Upper lobe of left lung (tissue), 4 donors: ENCODE results near the gene TET3.

Experiments
- POLR2A ChIP-seq, 4 donors: fragments of 450-650 bp; IDR thresholded peaks; one replicate each; pipeline ENCODE4 v1.5.1; 2016 to 2017; ENCODE audit warnings: antibody characterized with exemption in 4 of 4, mild to moderate bottlenecking in 2 of 4
- TF ChIP-seq, protein P1 (sequence below), 6 experiments: fragments of 450-650 bp in 4 of 6; fragments of 200-600 bp in 2 of 6; sonication (generic) in 2 of 6; IDR thresholded peaks; one replicate each; pipeline ENCODE4 v1.5.1; 2016 to 2019; ENCODE audit warnings: antibody characterized with exemption in 6 of 6

DNA sequence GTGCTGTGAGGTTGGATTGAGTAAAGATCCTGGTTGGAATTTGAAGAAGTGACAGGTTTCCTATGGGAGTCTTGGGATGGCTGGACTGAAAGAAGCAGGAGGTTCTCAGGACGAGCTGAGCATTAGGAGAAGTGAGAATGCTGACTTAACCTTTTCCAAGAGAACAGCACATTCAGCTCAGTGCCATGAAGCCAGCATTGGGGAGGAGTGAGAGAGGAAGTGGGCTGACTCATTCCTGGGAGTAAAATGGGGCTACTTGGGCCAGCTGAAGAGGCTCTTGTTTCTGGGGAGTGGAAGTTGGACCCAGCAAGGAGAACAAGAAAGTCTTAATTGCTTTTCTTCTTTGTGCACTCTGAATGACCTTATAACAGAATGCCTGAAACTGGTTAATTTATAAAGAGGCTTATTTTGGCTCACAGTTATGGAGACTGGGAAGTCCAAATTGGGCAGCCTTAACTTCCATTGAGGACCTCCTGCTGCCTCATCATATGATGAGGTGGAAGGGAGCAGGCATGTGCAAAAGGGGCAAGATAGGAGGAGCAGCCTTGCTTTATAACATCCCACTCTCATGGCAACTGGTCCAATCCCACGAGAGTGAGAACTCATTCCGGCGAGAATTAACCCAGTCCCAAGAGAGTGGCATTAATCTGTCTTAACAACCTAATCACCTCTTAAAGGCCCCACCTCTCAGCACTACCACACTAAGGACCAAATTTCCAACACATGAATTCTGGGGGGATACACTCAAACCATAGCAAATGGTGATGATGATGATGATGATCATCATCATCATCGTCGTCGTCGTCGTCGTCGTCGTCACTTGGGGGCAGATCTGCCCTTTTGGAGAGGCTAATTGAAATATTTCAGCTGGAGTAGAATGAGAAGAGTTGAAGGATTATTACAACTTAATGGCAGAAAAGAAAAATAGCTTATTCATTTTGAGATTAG, 31.9 kb upstream of the TET3 start:
- TF ChIP-seq, protein P1, sequence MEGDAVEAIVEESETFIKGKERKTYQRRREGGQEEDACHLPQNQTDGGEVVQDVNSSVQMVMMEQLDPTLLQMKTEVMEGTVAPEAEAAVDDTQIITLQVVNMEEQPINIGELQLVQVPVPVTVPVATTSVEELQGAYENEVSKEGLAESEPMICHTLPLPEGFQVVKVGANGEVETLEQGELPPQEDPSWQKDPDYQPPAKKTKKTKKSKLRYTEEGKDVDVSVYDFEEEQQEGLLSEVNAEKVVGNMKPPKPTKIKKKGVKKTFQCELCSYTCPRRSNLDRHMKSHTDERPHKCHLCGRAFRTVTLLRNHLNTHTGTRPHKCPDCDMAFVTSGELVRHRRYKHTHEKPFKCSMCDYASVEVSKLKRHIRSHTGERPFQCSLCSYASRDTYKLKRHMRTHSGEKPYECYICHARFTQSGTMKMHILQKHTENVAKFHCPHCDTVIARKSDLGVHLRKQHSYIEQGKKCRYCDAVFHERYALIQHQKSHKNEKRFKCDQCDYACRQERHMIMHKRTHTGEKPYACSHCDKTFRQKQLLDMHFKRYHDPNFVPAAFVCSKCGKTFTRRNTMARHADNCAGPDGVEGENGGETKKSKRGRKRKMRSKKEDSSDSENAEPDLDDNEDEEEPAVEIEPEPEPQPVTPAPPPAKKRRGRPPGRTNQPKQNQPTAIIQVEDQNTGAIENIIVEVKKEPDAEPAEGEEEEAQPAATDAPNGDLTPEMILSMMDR (IDR thresholded peaks at IDR 0.05) = no peak
- TF ChIP-seq POLR2A (IDR thresholded peaks at IDR 0.05) = no peak
